DMS153 treated with DMSO at 0.1 percent for 48 hours (cell line): ENCODE data around the gene PRPF6.
A peak's percentile ranks its signal among the peaks of the same experiment; 100 is the strongest.

Source experiments
- DNase-seq: peaks from one replicate; lab custom pipeline; 2025; ENCODE audit not compliant: unreplicated experiment; lab: John Stamatoyannopoulos, UW

Gene PRPF6

GRCh38 chr20:64073476-64074183 is 92.7 kb downstream of the PRPF6 start:
- no peak for DNase-seq

GRCh38 chr20:64074184-64074789 is 93.4 kb downstream of the PRPF6 start:
- no peak for DNase-seq

- DNase-seq, result no peak
These were observed 94.0 kb downstream of the PRPF6 start for GRCh38 chr20:64074963-64075362.

- DNase-seq, result no peak
These were observed 94.6 kb downstream of the PRPF6 start for GRCh38 chr20:64075556-64075955.

GRCh38 chr20:64076061-64076997 is 95.4 kb downstream of the PRPF6 start:
- no peak for DNase-seq

GRCh38 chr20:64077094-64077493 is 96.2 kb downstream of the PRPF6 start:
- DNase-seq, result no peak

- no peak for DNase-seq
These were observed 96.6 kb downstream of the PRPF6 start for GRCh38 chr20:64077541-64077875.

- no peak for DNase-seq
These were observed 97.1 kb downstream of the PRPF6 start for GRCh38 chr20:64077876-64078551.

- DNase-seq, result no peak
These were observed 98.0 kb downstream of the PRPF6 start for GRCh38 chr20:64078934-64079272.

- DNase-seq, result peak; percentile 7
These were observed 98.5 kb downstream of the PRPF6 start, which contains the start of gene RGS19 for GRCh38 chr20:64079273-64080012. RGS19 (minus strand) TSS chr20:64079518; CDS start chr20:64076886, 2,632 bp downstream.

- no peak for DNase-seq
These were observed 99.3 kb downstream of the PRPF6 start, which contains the start of gene OPRL1 for GRCh38 chr20:64080013-64080812. OPRL1 (plus strand) TSS chr20:64080082; CDS start chr20:64092721, 12,639 bp downstream.

- no peak for DNase-seq
These were observed 100.1 kb downstream of the PRPF6 start for GRCh38 chr20:64080813-64081623.

- DNase-seq, result no peak
These were observed 100.7 kb downstream of the PRPF6 start for GRCh38 chr20:64081624-64081964.

- DNase-seq, result no peak
These were observed 101.3 kb downstream of the PRPF6 start for GRCh38 chr20:64082126-64082731.
